ENCODE data around the gene ZNF236. TPM values are rescaled to one million over a fixed set of nuclear protein-coding genes. Genes with fewer than 3 reads are reported as not detected.
"Not testable (repeated sequence)": the region's sequence is repeated elsewhere in the genome, so short reads cannot be mapped to it uniquely, and the experiment has no call there.

ZNF236 gene
- total and polyA plus RNA-seq, 2 donors (not counting 3 experiments of a cell fraction or from before 2014, with no cell fraction given), result 4.5 to 14.7 TPM

GRCh38 chr18:77017355-77017754 lies 195.0 kb downstream of the ZNF236 start:
- no peak overlapping the region for H3K4me3 ChIP-seq (replicated peaks in 1 of 3; ENCODE audit: insufficient read depth in 1 of 3, low read depth in 1 of 3, low read length in 3 of 3)
- DNase-seq (ENCODE audit: low read depth, low spot score), result no peak
- dilution Hi-C loops (cut with MboI; ENCODE audit: extremely low pct_ligation_motif_present, low sequenced_read_pairs) (no loop called here), intact Hi-C loops (cut with micrococcal nuclease) (no loop called here)
- no peaks in the 10 kb centered on the region for H3K79me2 ChIP-seq (ENCODE audit: control insufficient read depth, insufficient read depth, low read length)
- H3K4me2 ChIP-seq (ENCODE audit: insufficient read depth, low read length), result no peak overlapping the region
- no peaks in the 10 kb centered on the region for H3K36me3 ChIP-seq (ENCODE audit: control insufficient read depth in 2 of 2, extremely low read depth in 1 of 2, insufficient read depth in 2 of 2, low read length in 2 of 2)
- no peaks in the 10 kb centered on the region for H3K4me1 ChIP-seq (ENCODE audit: control insufficient read depth, extremely low read depth, insufficient read depth, low read length)
- no peak overlapping the region for H2AFZ ChIP-seq (ENCODE audit: low read depth, low read length)
- H3K9me3 ChIP-seq (replicated peaks; ENCODE audit: control insufficient read depth, insufficient read depth, low read length), result no peaks in the 10 kb centered on the region
- H3K9me1 ChIP-seq (replicated peaks; ENCODE audit: control insufficient read depth, extremely low read depth, insufficient read depth, low read length), result no peaks in the 10 kb centered on the region
- H4K20me1 ChIP-seq (replicated peaks; ENCODE audit: control insufficient read depth, extremely low read depth, insufficient read depth, low read length), result no peaks in the 10 kb centered on the region
- no peak overlapping the region for H3K27ac ChIP-seq (ENCODE audit: insufficient read depth, low read depth, low read length)
- FAIRE-seq, result no peak
- no peak overlapping the region for H3K9ac ChIP-seq (replicated peaks; ENCODE audit: extremely low read depth, insufficient read depth, low read length)
- peaks cover 0 to 4% of the 10 kb centered on the region in 2 experiments for H3K27me3 ChIP-seq (ENCODE audit: control insufficient read depth in 2 of 2, insufficient read depth in 2 of 2, low read length in 2 of 2)
- no peak for TF ChIP-seq CTCF (IDR thresholded peaks at IDR 0.05; ENCODE audit: extremely low read depth in 1 of 2, insufficient read depth in 1 of 2, low read depth in 1 of 2, low read length in 2 of 2)
- POLR2A ChIA-PET, result no interaction called here
- no TSS peak for BruUV-seq (replicated peaks)
- CTCF ChIA-PET, result interaction anchor here (1.1 kb wide), 1 partner anchor 20 kb away, joined by 3 read pairs; no protein-coding TSS in a partner anchor

GRCh38 chr18:77018650-77019049 lies 196.3 kb downstream of the ZNF236 start:
- H3K27ac ChIP-seq (ENCODE audit: insufficient read depth, low read depth, low read length); FAIRE-seq; H3K27me3 ChIP-seq (ENCODE audit: control insufficient read depth in 2 of 2, insufficient read depth in 2 of 2, low read length in 2 of 2); H4K20me1 ChIP-seq (replicated peaks; ENCODE audit: control insufficient read depth, extremely low read depth, insufficient read depth, low read length); BruUV-seq (replicated peaks); DNase-seq (ENCODE audit: low read depth, low spot score); CTCF ChIA-PET; H3K79me2 ChIP-seq (ENCODE audit: control insufficient read depth, insufficient read depth, low read length); H3K4me1 ChIP-seq (ENCODE audit: control insufficient read depth, extremely low read depth, insufficient read depth, low read length); H3K36me3 ChIP-seq (ENCODE audit: control insufficient read depth in 2 of 2, extremely low read depth in 1 of 2, insufficient read depth in 2 of 2, low read length in 2 of 2); H3K4me3 ChIP-seq (replicated peaks in 1 of 3; ENCODE audit: insufficient read depth in 1 of 3, low read depth in 1 of 3, low read length in 3 of 3); intact Hi-C loops (cut with micrococcal nuclease); POLR2A ChIA-PET; H2AFZ ChIP-seq (ENCODE audit: low read depth, low read length); H3K9me1 ChIP-seq (replicated peaks; ENCODE audit: control insufficient read depth, extremely low read depth, insufficient read depth, low read length); H3K9ac ChIP-seq (replicated peaks; ENCODE audit: extremely low read depth, insufficient read depth, low read length); H3K4me2 ChIP-seq (ENCODE audit: insufficient read depth, low read length); H3K9me3 ChIP-seq (replicated peaks; ENCODE audit: control insufficient read depth, insufficient read depth, low read length); dilution Hi-C loops (cut with MboI; ENCODE audit: extremely low pct_ligation_motif_present, low sequenced_read_pairs): not testable (repeated sequence)

Data from endothelial cell of umbilical vein (primary cell).